HG03558 (cell line): ENCODE data around the gene PARP8.

ENCODE experiments used
- ATAC-seq: cut with Tn5 transposase; IDR thresholded peaks from one replicate; pipeline ENCODE4 v1.9.1; 2021; ENCODE audit warnings: moderate number of reproducible peaks; ENCODE audit not compliant: unreplicated experiment; ENCODE audit errors: extremely low read depth

Gene PARP8

DNA sequence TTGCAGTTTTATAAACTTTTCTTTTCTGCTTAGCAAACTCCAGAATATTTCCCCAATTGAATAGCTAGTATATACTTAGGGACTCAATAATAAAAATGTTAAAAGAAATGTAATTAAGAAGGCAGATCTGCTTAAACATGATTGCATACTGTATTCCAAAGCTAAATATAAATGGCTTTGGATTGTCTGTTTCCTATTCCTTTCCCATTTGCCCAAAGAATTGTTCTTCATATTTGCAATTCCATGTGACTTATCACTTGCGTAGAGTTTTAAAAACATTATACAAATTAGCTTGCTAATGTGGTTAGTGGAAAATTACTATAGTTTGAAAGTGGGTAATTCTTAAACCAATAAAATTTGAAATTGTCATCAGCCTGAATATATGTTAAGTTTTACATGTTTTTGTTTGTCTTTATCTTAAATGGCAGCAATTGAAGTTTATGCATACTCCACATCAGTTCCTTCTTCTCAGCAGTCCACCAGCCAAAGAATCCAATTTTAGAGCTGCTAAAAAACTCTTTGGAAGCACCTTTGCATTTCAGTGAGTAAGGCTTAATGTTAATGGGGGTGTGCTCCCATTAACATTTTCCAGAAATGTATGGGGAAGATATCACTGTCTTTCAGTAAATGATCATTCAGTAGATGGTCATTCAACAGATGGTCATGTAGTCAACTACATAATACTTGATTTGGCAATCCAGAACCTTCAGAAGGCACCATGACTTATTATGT, 161.2 kb downstream of the PARP8 start:
- no peak for ATAC-seq

- ATAC-seq: no peak
Observed at GRCh38 chr5:50829023-50829422, 162.6 kb downstream of the PARP8 start.

DNA sequence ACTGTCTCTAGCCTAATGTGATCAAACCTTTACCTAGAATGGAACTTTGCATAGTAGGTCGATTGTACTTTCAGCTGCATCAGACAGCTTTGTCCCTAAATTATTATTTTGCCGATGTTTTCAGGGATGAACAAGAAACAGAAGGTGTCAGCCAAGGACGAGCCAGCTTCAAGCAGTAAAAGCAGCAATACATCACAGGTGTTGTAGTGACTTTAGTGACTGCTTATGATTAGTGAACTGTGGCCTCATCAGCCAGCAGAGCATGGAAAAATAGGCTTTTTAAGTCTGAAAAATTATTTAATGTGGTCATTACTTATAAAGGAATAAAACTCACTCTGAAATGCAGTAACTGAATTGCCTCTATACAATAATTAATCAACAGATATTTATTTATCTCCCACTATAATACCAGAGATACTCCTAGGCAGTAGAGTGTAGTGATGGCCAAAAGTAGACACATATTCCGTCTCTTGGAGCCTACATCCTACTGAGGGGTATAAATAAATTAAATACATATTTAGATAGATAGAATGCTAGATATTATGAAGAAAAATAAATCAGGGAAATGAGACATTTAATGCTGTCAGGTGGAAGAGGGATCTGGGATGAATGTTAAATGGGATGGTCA, 166.3 kb downstream of the PARP8 start:
- ATAC-seq: no peak

GRCh38 chr5:50836356-50836755, 169.9 kb downstream of the PARP8 start:
- ATAC-seq: no peak

DNA sequence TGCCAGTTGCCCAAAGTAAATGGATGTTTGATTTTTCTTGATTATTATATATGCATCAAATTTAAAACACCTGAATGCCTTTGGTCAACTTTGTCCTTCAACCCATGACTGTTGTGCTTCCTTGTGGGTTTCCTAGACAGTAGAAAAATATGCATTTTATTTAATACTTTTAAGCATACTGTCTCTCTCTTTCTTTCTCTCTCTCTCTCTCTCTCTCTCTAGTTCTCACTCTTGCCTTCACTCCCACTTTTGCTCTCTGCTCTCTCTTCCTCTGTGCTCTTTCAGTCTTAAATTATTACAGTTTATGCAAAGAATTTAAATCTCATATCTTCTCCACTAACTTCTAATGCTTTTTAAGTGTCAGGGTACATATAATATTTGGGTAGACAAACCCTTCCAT, 173.0 kb downstream of the PARP8 start:
- no peak for ATAC-seq

- no peak for ATAC-seq
Observed at GRCh38 chr5:50843091-50843490, 176.7 kb downstream of the PARP8 start.

DNA sequence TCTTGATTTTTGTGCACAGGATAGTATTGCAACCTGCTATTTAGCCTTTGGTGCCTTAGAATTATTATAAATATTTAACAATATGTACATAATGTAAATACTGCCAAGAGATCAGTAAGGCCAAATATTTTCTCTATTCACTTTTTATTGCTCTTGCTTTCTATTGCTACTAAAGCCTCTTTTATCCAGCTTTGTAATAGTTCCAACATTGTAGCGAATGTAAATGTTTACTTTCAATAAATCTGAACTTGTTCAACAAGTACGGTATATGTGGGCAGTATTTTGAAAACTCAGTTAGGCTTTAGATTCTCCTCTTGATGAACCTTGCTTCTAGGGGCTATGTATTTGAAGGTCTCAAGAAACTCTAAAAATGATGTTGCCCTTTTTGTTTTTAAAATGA, 179.8 kb downstream of the PARP8 start:
- no peak for ATAC-seq

GRCh38 chr5:50849554-50849953, 183.1 kb downstream of the PARP8 start:
- no peak for ATAC-seq

DNA sequence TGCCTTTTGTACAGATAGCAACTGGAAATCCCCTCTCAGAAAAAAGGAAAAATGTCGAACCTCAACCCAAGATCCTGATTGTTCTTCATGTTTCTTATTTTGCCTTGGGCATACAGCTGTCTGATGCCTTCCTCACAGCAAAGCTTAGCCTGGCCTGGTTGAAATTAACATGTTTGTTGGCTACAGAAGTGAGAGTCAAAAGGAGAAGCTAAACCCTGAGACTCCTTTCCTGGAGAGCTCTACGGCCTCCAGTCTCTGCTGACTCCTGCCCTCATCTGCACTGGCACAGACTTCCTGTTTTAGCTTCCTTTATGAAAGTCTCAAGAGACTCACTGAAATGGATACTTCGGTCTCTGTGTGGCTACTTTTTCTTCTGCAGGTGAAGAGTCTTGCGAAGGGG, 186.7 kb downstream of the PARP8 start:
- peak; percentile 38 for ATAC-seq

GRCh38 chr5:50854082-50854481, 187.6 kb downstream of the PARP8 start:
- no peak for ATAC-seq

GRCh38 chr5:50855001-50855400, 188.6 kb downstream of the PARP8 start:
- no peak for ATAC-seq

DNA sequence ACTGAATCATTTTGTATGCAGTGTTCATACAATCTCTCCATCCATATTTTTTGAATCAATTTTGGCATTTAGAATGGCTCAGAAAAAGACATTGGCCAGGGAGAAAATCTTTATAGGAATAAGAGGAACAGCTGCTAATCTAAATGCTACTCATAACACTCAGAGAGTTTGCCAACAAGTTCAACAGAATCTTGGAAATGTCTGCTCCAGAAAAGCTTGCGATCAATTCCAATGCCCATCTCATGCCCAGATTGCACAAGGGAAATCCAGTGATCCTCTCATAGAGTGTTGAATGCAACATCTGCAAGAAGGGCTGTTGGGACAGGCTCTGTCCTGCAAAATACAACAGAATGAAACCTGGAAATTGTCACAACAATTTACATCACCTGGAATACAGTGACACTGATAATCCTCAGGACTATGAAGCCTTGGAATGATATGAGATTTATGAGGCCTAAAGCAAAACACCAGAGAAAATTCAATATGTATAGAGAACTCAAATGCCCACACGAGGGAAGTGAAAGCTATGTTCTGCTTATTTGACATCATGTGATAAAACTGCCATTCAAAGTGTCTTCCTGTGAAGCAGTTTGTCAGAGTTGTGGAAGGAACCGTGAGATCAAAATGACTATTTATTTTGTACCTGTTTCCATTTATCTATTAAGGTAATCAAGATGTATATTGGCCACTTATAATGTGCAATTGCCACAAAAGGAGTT, 190.1 kb downstream of the PARP8 start:
- ATAC-seq: peak; percentile 74

- no peak for ATAC-seq
Observed at GRCh38 chr5:50863534-50864170, 197.2 kb downstream of the PARP8 start.

GRCh38 chr5:50864466-50864865, 198.0 kb downstream of the PARP8 start:
- ATAC-seq: no peak

GRCh38 chr5:50866415-50866814, 200.0 kb downstream of the PARP8 start:
- no peak for ATAC-seq

DNA sequence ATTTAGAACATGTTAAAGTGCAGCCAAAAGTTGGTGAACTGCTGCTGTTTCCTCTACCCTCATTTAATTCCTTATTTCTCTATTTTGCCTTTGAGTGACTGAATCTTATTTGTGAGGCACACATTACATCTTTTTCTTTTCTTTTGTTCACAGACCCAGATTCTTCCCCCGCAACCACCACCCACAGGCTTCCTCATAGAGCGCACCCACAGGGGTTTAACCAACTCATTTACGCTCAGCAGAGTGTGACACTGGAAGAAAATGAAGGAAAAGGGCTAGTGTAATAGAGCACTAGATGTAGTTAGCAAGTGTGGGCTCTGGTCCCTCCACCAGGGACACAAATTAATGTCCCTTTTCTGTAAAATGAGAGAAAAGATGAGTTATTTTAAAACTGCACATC, 200.7 kb downstream of the PARP8 start:
- no peak for ATAC-seq

GRCh38 chr5:50873595-50874277, 207.3 kb downstream of the PARP8 start:
- no peak for ATAC-seq

DNA sequence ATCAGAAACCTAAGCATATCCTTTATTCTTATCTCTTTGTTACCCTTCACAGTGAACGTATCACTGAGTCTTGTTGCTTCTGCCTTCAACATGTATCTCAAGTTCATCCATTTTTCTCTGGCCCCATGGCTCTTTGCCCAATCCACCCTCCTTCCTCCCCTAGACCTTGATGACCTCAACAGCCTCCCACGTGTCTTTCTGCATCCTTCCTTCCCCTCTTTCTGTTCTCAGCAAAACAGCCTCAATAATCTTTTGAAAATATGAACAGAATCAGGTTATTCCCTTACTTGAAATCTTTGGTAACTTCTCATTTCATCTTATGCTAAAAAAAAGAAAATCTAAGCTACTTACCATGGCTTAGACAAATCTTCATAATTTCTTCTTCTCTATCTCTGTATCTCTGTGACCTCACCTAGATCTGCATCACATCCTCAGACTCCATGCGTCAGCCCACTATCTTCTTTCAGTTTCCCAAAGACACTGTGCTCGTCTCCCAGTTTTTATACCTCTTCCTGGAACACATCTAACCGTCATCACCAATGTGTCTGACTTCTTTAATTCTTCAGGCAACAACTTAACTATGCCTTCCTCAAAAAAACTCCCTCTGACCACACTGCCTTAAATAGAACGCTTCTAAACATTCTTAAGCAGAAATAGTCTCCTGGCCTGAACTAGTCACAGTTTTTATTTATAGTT, 208.0 kb downstream of the PARP8 start:
- ATAC-seq: no peak

- ATAC-seq: no peak
Observed at GRCh38 chr5:50875002-50875344, 208.5 kb downstream of the PARP8 start.

DNA sequence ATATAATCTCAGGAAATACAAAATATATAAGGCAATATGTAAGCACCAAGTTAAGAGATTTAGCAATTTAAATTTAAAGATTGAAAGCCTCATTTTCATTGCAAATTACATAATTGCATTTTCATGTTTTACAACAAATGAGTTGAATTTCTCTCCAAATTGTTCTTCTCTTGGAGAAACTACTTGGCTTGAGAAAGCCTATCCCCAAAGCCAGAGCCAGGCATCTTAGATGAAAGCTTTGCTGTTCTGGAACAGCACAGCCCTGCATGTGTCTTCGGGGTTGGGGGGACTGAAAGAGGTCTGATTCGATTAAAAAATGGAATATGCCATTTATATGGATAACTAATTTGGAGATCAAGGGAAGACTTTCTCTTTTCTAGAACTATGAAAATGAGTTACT, 212.0 kb downstream of the PARP8 start:
- no peak for ATAC-seq
